Neuronal stem cell (in vitro differentiated cells): ENCODE data around the gene GGTLC2. TPM values are rescaled to one million over a fixed set of nuclear protein-coding genes. Genes with fewer than 3 reads are reported as not detected.
"Not testable (repeated sequence)": the region's sequence is repeated elsewhere in the genome, so short reads cannot be mapped to it uniquely, and the experiment has no call there.

ENCODE experiments used
- DNase-seq: peaks from one replicate; pipeline ENCODE4 v3.0.0-alpha.2; 2013; ENCODE audit warnings: low spot score
- H2AFZ ChIP-seq: one replicate; pipeline ENCODE4 v1.6.1; 2013; ENCODE audit warnings: mild to moderate bottlenecking, low read length, inconsistent platforms
- H2AK5ac ChIP-seq: 2 replicates; pipeline ENCODE4 v1.6.1; 2013; ENCODE audit warnings: low read depth, mild to moderate bottlenecking, inconsistent platforms, low read length, moderate library complexity, mixed read lengths
- H2BK120ac ChIP-seq: 2 replicates; pipeline ENCODE4 v1.6.1; 2013; ENCODE audit warnings: low read depth, mild to moderate bottlenecking, inconsistent platforms, low read length, moderate library complexity, mixed read lengths
- H2BK12ac ChIP-seq: one replicate; pipeline ENCODE4 v1.6.1; 2013; ENCODE audit warnings: low read length, inconsistent platforms
- H2BK15ac ChIP-seq: 2 replicates; pipeline ENCODE4 v1.6.1; 2013; ENCODE audit warnings: mild to moderate bottlenecking, low read length, inconsistent platforms, mixed read lengths
- H2BK5ac ChIP-seq: one replicate; pipeline ENCODE4 v1.6.1; 2013; ENCODE audit warnings: inconsistent platforms, mild to moderate bottlenecking, low read length, moderate library complexity
- H3K14ac ChIP-seq: one replicate; pipeline ENCODE4 v1.6.1; 2013; ENCODE audit warnings: low read length, inconsistent platforms
- H3K18ac ChIP-seq: 2 replicates; pipeline ENCODE4 v1.6.1; 2013; ENCODE audit warnings: low read length, inconsistent platforms
- H3K23ac ChIP-seq: 2 replicates; pipeline ENCODE4 v1.6.1; 2013; ENCODE audit warnings: low read depth, mild to moderate bottlenecking, mixed read lengths, low read length, inconsistent platforms; ENCODE audit not compliant: poor library complexity
- H3K27ac ChIP-seq: replicated peaks from 3 replicates; pipeline ENCODE4 v1.5.1; 2013; ENCODE audit warnings: low read length, inconsistent platforms
- H3K27me3 ChIP-seq, 3 experiments: 2 replicates each; pipeline ENCODE4 v1.6.1; 2013; ENCODE audit warnings: low read length in 3 of 3, mild to moderate bottlenecking in 2 of 3, inconsistent platforms in 1 of 3, low read depth in 1 of 3, mixed read lengths in 1 of 3, moderate library complexity in 1 of 3; ENCODE audit not compliant: control insufficient read depth in 3 of 3, insufficient read depth in 3 of 3
- H3K36me3 ChIP-seq, 2 donors: replicated peaks in 1 of 2; 2 replicates each; pipeline ENCODE4 v1.6.1; 2013; ENCODE audit warnings: low read length in 2 of 2; ENCODE audit not compliant: control insufficient read depth in 2 of 2, insufficient read depth in 2 of 2
- H3K4ac ChIP-seq: 2 replicates; pipeline ENCODE4 v1.6.1; 2013; ENCODE audit warnings: inconsistent platforms, mild to moderate bottlenecking, low read length, moderate library complexity
- H3K4me1 ChIP-seq, 2 donors: 1 replicate in 1 of 2; 2 replicates in 1 of 2; pipeline ENCODE4 v1.6.1; 2013; ENCODE audit warnings: low read length in 2 of 2, low read depth in 1 of 2; ENCODE audit not compliant: control insufficient read depth in 2 of 2, insufficient read depth in 1 of 2
- H3K4me2 ChIP-seq: one replicate; pipeline ENCODE4 v1.6.1; 2013; ENCODE audit warnings: mild to moderate bottlenecking, low read length, inconsistent platforms; ENCODE audit not compliant: insufficient read depth, poor library complexity, severe bottlenecking
- H3K4me3 ChIP-seq, 2 donors: 2 replicates each; pipeline ENCODE4 v1.5.1; 2013; ENCODE audit warnings: low read length in 2 of 2, mild to moderate bottlenecking in 2 of 2, inconsistent platforms in 1 of 2, moderate library complexity in 1 of 2
- H3K79me1 ChIP-seq: one replicate; pipeline ENCODE4 v1.6.1; 2013; ENCODE audit warnings: low read depth, mild to moderate bottlenecking, inconsistent platforms, low read length, moderate library complexity
- H3K9ac ChIP-seq: one replicate; pipeline ENCODE4 v1.6.1; 2013; ENCODE audit warnings: mild to moderate bottlenecking, low read depth, low read length, inconsistent platforms; ENCODE audit not compliant: poor library complexity
- H3K9me3 ChIP-seq, 2 donors: replicated peaks in 1 of 2; 2 replicates each; pipeline versions ENCODE3 to v1.6.1; 2013; ENCODE audit warnings: low read length in 2 of 2, mild to moderate bottlenecking in 2 of 2, inconsistent platforms in 1 of 2, low read depth in 1 of 2, mixed read lengths in 1 of 2, moderate library complexity in 1 of 2; ENCODE audit not compliant: control insufficient read depth in 2 of 2, insufficient read depth in 1 of 2
- H4K8ac ChIP-seq: one replicate; pipeline ENCODE4 v1.6.1; 2013; ENCODE audit warnings: low read depth, mild to moderate bottlenecking, inconsistent platforms, low read length, moderate library complexity
- H4K91ac ChIP-seq: one replicate; pipeline ENCODE4 v1.6.1; 2013; ENCODE audit warnings: low read length, low read depth, mild to moderate bottlenecking, inconsistent platforms; ENCODE audit not compliant: poor library complexity
- WGBS, 2 donors: extraction: QIAGEN DNeasy Blood & Tissue Kit; methylation state at CpG; one replicate each; pipeline ENCODE4 v1.1.7; 2013; ENCODE audit warnings: missing lambda C conversion rate in 2 of 2, mixed read lengths in 1 of 2; ENCODE audit not compliant: insufficient read length in 2 of 2, insufficient replicate concordance in 1 of 2; ENCODE audit errors: extremely low coverage in 2 of 2; 5-methylcytosine and 5-hydroxymethylcytosine counted together
- polyA plus RNA-seq, 2 experiments: library from polyadenylated mRNA; stranded (reverse); fragments of 200-250 nt; gene quantifications; one replicate each; pipeline ENCODE4 v1.2.3, GENCODE V29; 2013

Gene GGTLC2
- not detected for polyA plus RNA-seq (2013, experiment 1 of 2)
- polyA plus RNA-seq (2013, experiment 2 of 2), result not detected

- not testable (repeated sequence) for H3K9me3 ChIP-seq, H3K4ac ChIP-seq, H2BK12ac ChIP-seq, H3K4me2 ChIP-seq, H3K14ac ChIP-seq, H3K27ac ChIP-seq, H2BK15ac ChIP-seq, DNase-seq, H2BK120ac ChIP-seq, H4K91ac ChIP-seq, H3K36me3 ChIP-seq, H3K9ac ChIP-seq, H2AK5ac ChIP-seq, H4K8ac ChIP-seq, H2BK5ac ChIP-seq, H2AFZ ChIP-seq, H3K4me1 ChIP-seq, H3K4me3 ChIP-seq, H3K27me3 ChIP-seq, H3K79me1 ChIP-seq, H3K18ac ChIP-seq, H3K23ac ChIP-seq
- WGBS, 2 donors, result no CpG with 5 or more reads among the region's 30 CpGs
These were observed at the start of gene GGTLC2 for GRCh38 chr22:22644314-22644713. Gene GGTLC2, plus strand, starts transcription at chr22:22644614. Its CDS starts 1,732 bp downstream, at chr22:22646346.

GRCh38 chr22:22595001-22595835 is 49.2 kb upstream of the GGTLC2 start:
- H3K4me3 ChIP-seq, result no peak overlapping the region
- H3K14ac ChIP-seq, result no peak overlapping the region
- H3K79me1 ChIP-seq, result no peaks in the 10 kb centered on the region
- DNase-seq, result no peak
- no peak overlapping the region for H2AFZ ChIP-seq
- no peak overlapping the region for H3K4ac ChIP-seq
- H3K27ac ChIP-seq, result no peak overlapping the region
- H3K23ac ChIP-seq, result no peak overlapping the region
- H3K18ac ChIP-seq, result no peak overlapping the region
- H2BK5ac ChIP-seq, result no peak overlapping the region
- H2BK15ac ChIP-seq, result no peak overlapping the region
- no peak overlapping the region for H2AK5ac ChIP-seq
- H4K8ac ChIP-seq, result no peak overlapping the region
- no peak overlapping the region for H4K91ac ChIP-seq
- H3K4me1 ChIP-seq, result no peaks in the 10 kb centered on the region
- no CpG with 5 or more reads among the region's 5 CpGs for WGBS, 2 donors
- H3K36me3 ChIP-seq, result no peaks in the 10 kb centered on the region
- peaks cover 0 to 7% (median 0%) of the 10 kb centered on the region in 3 experiments for H3K27me3 ChIP-seq
- no peak overlapping the region for H3K4me2 ChIP-seq
- no peak overlapping the region for H2BK120ac ChIP-seq
- H3K9me3 ChIP-seq, result no peaks in the 10 kb centered on the region
- H2BK12ac ChIP-seq, result no peak overlapping the region
- no peak overlapping the region for H3K9ac ChIP-seq

DNA sequence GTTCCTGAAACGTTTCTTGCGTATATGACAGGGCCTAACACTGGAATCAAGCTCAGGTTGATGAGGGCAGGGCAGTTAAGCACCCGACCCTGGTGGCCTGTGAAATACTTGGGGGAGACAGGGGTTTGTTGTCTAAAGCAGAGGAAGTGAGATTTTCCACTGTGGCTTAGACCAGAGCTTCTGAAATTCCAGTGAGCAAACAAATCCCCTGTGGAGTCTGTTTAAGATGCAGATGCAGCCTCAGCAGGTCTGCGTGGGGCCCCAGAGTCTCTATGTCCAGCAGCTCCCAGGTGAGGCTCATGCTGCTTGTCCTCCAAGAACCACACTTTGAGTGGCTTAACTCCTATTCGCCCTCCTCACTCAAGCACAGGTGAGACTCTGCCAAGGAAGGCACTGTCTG is 46.3 kb upstream of the GGTLC2 start:
- Histone ChIP-seq H3K9me3 (peaks cover 0 to 2% of the 10 kb centered on the region in 2 donors), H3K4ac (no peak overlapping the region), H2AFZ (no peak overlapping the region), H2BK12ac (no peak overlapping the region), H2BK15ac (no peak overlapping the region), H3K18ac (no peak overlapping the region), H3K27ac (no peak overlapping the region), H2BK120ac (no peak overlapping the region), H4K8ac (no peak overlapping the region), H3K4me3 (no peak overlapping the region), H3K9ac (no peak overlapping the region), H3K4me1 (no peaks in the 10 kb centered on the region), H3K36me3 (no peaks in the 10 kb centered on the region), H3K27me3 (no peaks in the 10 kb centered on the region), H2AK5ac (no peak overlapping the region), H3K23ac (peak overlapping the region; percentile 1), H3K14ac (no peak overlapping the region), H4K91ac (no peak overlapping the region), H2BK5ac (no peak overlapping the region), H3K79me1 (no peaks in the 10 kb centered on the region), H3K4me2 (no peak overlapping the region)
- WGBS, 2 donors, result no CpG with 5 or more reads among the region's 5 CpGs
- DNase-seq, result no peak

GRCh38 chr22:22599248-22599647 is 45.2 kb upstream of the GGTLC2 start:
- H3K27ac ChIP-seq, result no peak overlapping the region

More at GRCh38 chr22:22599248-22599647, 45.2 kb upstream of the GGTLC2 start:
- no peak overlapping the region for H2BK120ac ChIP-seq
- WGBS, 2 donors, result no CpG with 5 or more reads among the region's 3 CpGs
- no peak overlapping the region for H4K91ac ChIP-seq
- no peak overlapping the region for H2BK12ac ChIP-seq
- no peak overlapping the region for H3K9ac ChIP-seq
- H3K14ac ChIP-seq, result no peak overlapping the region
- no peaks in the 10 kb centered on the region for H3K27me3 ChIP-seq
- H2BK5ac ChIP-seq, result no peak overlapping the region
- H4K8ac ChIP-seq, result no peak overlapping the region
- H3K18ac ChIP-seq, result no peak overlapping the region
- H3K9me3 ChIP-seq, result peaks cover 0 to 2% of the 10 kb centered on the region in 2 donors
- no peaks in the 10 kb centered on the region for H3K36me3 ChIP-seq
- no peaks in the 10 kb centered on the region for H3K4me1 ChIP-seq
- no peak for DNase-seq
- H2BK15ac ChIP-seq, result no peak overlapping the region
- H2AK5ac ChIP-seq, result no peak overlapping the region
- no peak overlapping the region for H3K4me3 ChIP-seq
- no peak overlapping the region for H3K23ac ChIP-seq
- H2AFZ ChIP-seq, result no peak overlapping the region
- no peak overlapping the region for H3K4me2 ChIP-seq
- no peaks in the 10 kb centered on the region for H3K79me1 ChIP-seq
- no peak overlapping the region for H3K4ac ChIP-seq
